H1 (cell line): ENCODE data around the gene C1orf87. TPM values are rescaled to one million over a fixed set of nuclear protein-coding genes. Genes with fewer than 3 reads are reported as not detected.

ENCODE experiments used
- CTCF ChIP-seq, 3 experiments: IDR thresholded peaks; 1 replicate in 2 of 3; 2 replicates in 1 of 3; pipeline versions ENCODE4 v1.5.1 to v1.6.1; 2011; ENCODE audit warnings: low read length in 3 of 3, mild to moderate bottlenecking in 3 of 3, inconsistent platforms in 2 of 3, low read depth in 1 of 3, moderate library complexity in 1 of 3; ENCODE audit not compliant: insufficient read depth in 1 of 3; ENCODE audit errors: control extremely low read depth in 1 of 3
- MAFK ChIP-seq: IDR thresholded peaks from 2 replicates; pipeline ENCODE4 v1.6.1; 2012; ENCODE audit warnings: low read depth, mild to moderate bottlenecking, improper control_type of control experiment, low read length
- NANOG ChIP-seq: IDR thresholded peaks from 2 replicates; pipeline ENCODE4 v1.6.1; 2011; ENCODE audit warnings: low read length, low read depth, mild to moderate bottlenecking, inconsistent platforms; ENCODE audit not compliant: insufficient read depth, poor library complexity, severe bottlenecking
- SIX5 ChIP-seq: IDR thresholded peaks from 2 replicates; pipeline ENCODE4 v1.6.1; 2011; ENCODE audit warnings: mild to moderate bottlenecking, low read depth, low read length
- polyA plus RNA-seq, 7 experiments: library from polyadenylated mRNA; depleted of rRNA in 3 of 7; stranded (reverse) in 5 of 7; unstranded in 2 of 7; fragments of >200 nt in 5 of 7; fragments of 200-250 nt in 2 of 7; gene quantifications; 1 replicate in 5 of 7; 2 replicates in 1 of 7; 4 replicates in 1 of 7; pipeline versions ENCODE4 v1.2.1 to v1.2.3, GENCODE V29; 2011 to 2013; ENCODE audit warnings: missing spikeins in 2 of 7, mixed read lengths in 2 of 7
- total RNA-seq: library from RNA; stranded (reverse); fragmentation: NEBNext Ultra II Directional; extraction: Animal tissue kit (Norgen Biotek cat#: 25700); gene quantifications from 2 replicates; pipeline ENCODE4 v1.2.1, GENCODE V29; 2021
- TF ChIP-seq, protein P1 (sequence below): IDR thresholded peaks from 2 replicates; pipeline ENCODE4 v1.6.1; 2012; ENCODE audit warnings: inconsistent platforms
- TF ChIP-seq, protein P2 (sequence below): IDR thresholded peaks from 2 replicates; pipeline ENCODE4 v1.6.1; 2011; ENCODE audit warnings: low read depth, mild to moderate bottlenecking, low read length; ENCODE audit not compliant: insufficient read depth

Gene C1orf87
- total and polyA plus RNA-seq, 2 of the 8 experiments (the other 6 are each of a cell fraction or from before 2014, with no cell fraction given): 0.41 TPM; not detected in 1

GRCh38 chr1:60033066-60033465, 40.5 kb downstream of the C1orf87 start (continued):
- TF ChIP-seq CTCF (IDR thresholded peaks at IDR 0.05; ENCODE audit: control extremely low read depth in 1 of 3, insufficient read depth in 1 of 3, low read depth in 1 of 3, low read length in 3 of 3): no peak
- TF ChIP-seq MAFK: no peak
- TF ChIP-seq, protein P1, sequence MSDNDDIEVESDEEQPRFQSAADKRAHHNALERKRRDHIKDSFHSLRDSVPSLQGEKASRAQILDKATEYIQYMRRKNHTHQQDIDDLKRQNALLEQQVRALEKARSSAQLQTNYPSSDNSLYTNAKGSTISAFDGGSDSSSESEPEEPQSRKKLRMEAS: no peak
- TF ChIP-seq, protein P2, sequence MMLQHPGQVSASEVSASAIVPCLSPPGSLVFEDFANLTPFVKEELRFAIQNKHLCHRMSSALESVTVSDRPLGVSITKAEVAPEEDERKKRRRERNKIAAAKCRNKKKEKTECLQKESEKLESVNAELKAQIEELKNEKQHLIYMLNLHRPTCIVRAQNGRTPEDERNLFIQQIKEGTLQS: no peak
- TF ChIP-seq SIX5: no peak
- no peak for TF ChIP-seq NANOG
